Urinary bladder (tissue), 4 donors: Measurements from ENCODE around the gene SCMH1. TPM values are rescaled to one million over a fixed set of nuclear protein-coding genes. Genes with fewer than 3 reads are reported as not detected.

Experiments
- DNase-seq: peaks from one replicate; pipeline ENCODE4 v3.0.0-alpha.2; 2015; ENCODE audit errors: extremely low spot score
- H3K27ac ChIP-seq: one replicate; pipeline ENCODE4 v1.5.1; 2013; ENCODE audit warnings: low read depth, mild to moderate bottlenecking, moderate library complexity
- H3K36me3 ChIP-seq: one replicate; pipeline ENCODE4 v1.6.1; 2013; ENCODE audit warnings: mild to moderate bottlenecking, moderate library complexity; ENCODE audit not compliant: insufficient read depth
- H3K4me1 ChIP-seq: one replicate; pipeline ENCODE4 v1.6.1; 2013; ENCODE audit warnings: mild to moderate bottlenecking, moderate library complexity; ENCODE audit not compliant: insufficient read depth
- H3K4me3 ChIP-seq: one replicate; pipeline ENCODE4 v1.5.1; 2013; ENCODE audit warnings: low read depth, low read length
- WGBS: extraction: QIAGEN DNeasy Blood & Tissue Kit; methylation state at CpG from one replicate; pipeline ENCODE4 v1.1.7; 2013; 5-methylcytosine and 5-hydroxymethylcytosine counted together
- polyA plus RNA-seq: library from polyadenylated mRNA; stranded (reverse); fragments of 200-250 nt; gene quantifications from one replicate; pipeline ENCODE4 v1.2.3, GENCODE V29; 2013
- total RNA-seq: library from RNA; depleted of rRNA; stranded (reverse); fragments of >200 nt; gene quantifications from one replicate; pipeline ENCODE4 v1.2.3, GENCODE V29; 2014
- donor health status: healthy with polysubstance abuse.
- donor health status: healthy.

SCMH1 gene
- total and polyA plus RNA-seq, 2 donors: 46.8 to 59.8 TPM

DNA sequence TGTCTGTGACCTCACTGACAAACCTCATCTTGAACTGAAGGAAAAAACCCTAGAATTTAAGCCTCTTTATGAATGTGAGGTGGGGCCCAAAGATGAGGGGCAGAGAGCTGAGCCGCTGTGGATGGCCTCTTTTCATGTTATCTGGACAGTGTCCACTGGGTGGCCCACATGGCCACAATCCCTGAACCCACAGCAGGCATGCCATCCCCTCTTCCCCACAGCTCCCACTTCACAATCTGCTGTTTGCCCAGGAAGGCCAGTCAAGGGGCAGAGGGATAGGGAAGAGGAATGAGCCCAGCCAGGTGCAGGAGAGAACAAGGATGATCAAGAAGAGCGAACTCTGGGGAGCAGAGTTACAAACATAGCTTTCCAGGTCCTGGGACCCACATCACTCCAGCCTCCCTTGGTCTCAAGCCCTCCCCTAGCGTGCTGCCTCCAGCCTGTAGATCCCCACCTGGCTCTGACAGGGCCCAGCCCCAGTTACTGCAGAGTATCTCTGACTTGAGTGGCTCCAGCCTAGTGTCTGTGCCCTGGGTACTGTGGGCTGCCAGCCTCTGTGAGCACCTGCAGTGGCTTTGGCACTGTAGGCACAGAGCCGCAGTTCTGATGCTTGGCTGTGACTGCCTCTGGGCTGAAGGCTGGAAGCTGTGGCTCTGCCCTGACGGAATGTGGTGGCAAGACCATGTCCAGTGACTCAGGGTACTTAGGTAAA is 218.7 kb downstream of the SCMH1 start:
- Histone ChIP-seq H3K27ac (no peak overlapping the region), H3K4me1 (no peaks in the 10 kb centered on the region), H3K4me3 (no peak overlapping the region), H3K36me3 (no peaks in the 10 kb centered on the region)
- 94% methylated on average over 5 of the region's 5 CpGs for WGBS
- no peak for DNase-seq

- 88% methylated on average over 10 of the region's 10 CpGs for WGBS
- Histone ChIP-seq H3K27ac (no peak overlapping the region), H3K4me3 (no peak overlapping the region), H3K36me3 (no peaks in the 10 kb centered on the region), H3K4me1 (no peaks in the 10 kb centered on the region)
- DNase-seq: no peak
Observed at GRCh38 chr1:41022424-41022823, 219.7 kb downstream of the SCMH1 start.

DNA sequence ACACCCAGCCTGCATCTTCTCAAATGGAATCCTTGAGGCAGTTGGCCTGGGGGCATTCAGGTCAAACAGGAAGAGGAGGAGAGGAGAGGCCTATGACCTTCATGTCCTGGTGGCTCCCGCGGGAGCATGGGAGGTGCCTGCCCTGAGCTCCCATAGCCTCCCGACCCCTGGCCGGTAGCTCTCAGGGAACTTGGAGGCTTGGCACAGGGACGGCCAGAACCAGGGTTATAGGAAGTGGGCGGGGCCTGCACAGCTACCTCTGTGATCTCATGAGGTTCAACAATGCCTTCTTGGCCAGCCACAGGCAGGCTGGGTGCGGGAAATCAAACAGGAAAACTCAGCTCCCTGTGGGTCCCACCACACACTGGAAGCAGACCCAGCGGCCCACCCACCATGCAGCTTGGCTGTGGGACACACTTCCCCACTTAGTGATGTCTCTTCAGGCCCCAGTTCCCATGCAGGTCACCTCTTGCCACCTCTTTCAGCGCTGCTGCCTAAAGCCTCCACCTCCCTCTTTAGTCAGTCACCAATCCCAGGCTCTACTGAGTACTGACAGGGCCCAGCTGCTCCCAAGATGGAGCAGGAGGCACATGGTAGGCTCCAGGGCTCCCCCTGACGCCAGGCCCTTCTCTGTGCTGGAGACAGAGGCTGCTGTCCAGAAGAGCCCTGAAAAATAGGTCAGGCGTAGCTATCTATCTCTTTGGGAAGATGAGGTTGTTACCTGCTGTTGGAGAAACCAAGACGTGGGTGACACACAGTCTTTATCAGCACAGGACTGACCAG is 220.4 kb downstream of the SCMH1 start, which contains the start of gene SLFNL1:
Gene SLFNL1 (minus strand): TSS at position 200 of the 783 bp plus-strand sequence. CDS start 1,065 bp downstream, outside the sequence.
- Histone ChIP-seq H3K4me1 (no peaks in the 10 kb centered on the region), H3K27ac (no peak within 1 kb of the TSS), H3K4me3 (no peak within 1 kb of the TSS), H3K36me3 (no peaks in the 10 kb centered on the region)
- 48% methylated on average over 12 of the region's 12 CpGs for WGBS
- DNase-seq: no peak

DNA sequence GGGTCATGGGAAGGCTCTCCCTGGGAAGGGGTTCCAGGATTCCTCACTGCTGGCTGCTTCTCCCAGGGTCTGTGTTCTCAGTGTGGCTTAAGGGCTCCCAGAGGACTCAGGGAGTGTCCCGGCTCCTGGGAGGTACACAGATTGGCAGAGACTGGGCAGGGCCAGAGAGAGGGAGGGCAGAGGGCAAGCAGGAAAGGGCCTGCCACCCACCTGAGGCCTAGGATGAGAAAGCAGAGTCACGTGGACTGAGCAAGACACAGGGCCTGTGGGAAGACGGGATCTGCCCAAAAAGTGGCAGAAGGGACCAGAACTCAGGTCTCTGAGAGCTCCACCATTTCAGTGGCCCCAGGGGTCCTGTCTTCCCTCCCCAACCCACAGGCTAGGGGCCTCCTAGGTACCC is 221.5 kb downstream of the SCMH1 start:
- DNase-seq: no peak
- H3K4me3 ChIP-seq: no peak overlapping the region
- H3K4me1 ChIP-seq: no peaks in the 10 kb centered on the region
- H3K36me3 ChIP-seq: no peaks in the 10 kb centered on the region
- no peak overlapping the region for H3K27ac ChIP-seq
- WGBS: 70% methylated on average over 3 of the region's 3 CpGs

- H3K4me1 ChIP-seq: no peaks in the 10 kb centered on the region
- H3K4me3 ChIP-seq: no peak overlapping the region
- WGBS: 91% methylated on average over 17 of the region's 17 CpGs
- no peaks in the 10 kb centered on the region for H3K36me3 ChIP-seq
- no peak for DNase-seq
- no peak overlapping the region for H3K27ac ChIP-seq
Observed at GRCh38 chr1:41020109-41020576, 222.0 kb downstream of the SCMH1 start.

GRCh38 chr1:41019353-41019745 is 222.8 kb downstream of the SCMH1 start:
- Histone ChIP-seq H3K4me3 (no peak overlapping the region), H3K4me1 (no peaks in the 10 kb centered on the region), H3K27ac (no peak overlapping the region), H3K36me3 (no peaks in the 10 kb centered on the region)
- 64% methylated on average over 2 of the region's 2 CpGs for WGBS
- no peak for DNase-seq

- 90% methylated on average over 8 of the region's 8 CpGs for whole genome bisulfite sequencing
- H3K36me3 ChIP-seq: no peaks in the 10 kb centered on the region
- DNase-seq: no peak
- no peak overlapping the region for H3K27ac ChIP-seq
- no peak overlapping the region for H3K4me3 ChIP-seq
- no peaks in the 10 kb centered on the region for H3K4me1 ChIP-seq
Observed at GRCh38 chr1:41018018-41018410, 224.1 kb downstream of the SCMH1 start.

DNA sequence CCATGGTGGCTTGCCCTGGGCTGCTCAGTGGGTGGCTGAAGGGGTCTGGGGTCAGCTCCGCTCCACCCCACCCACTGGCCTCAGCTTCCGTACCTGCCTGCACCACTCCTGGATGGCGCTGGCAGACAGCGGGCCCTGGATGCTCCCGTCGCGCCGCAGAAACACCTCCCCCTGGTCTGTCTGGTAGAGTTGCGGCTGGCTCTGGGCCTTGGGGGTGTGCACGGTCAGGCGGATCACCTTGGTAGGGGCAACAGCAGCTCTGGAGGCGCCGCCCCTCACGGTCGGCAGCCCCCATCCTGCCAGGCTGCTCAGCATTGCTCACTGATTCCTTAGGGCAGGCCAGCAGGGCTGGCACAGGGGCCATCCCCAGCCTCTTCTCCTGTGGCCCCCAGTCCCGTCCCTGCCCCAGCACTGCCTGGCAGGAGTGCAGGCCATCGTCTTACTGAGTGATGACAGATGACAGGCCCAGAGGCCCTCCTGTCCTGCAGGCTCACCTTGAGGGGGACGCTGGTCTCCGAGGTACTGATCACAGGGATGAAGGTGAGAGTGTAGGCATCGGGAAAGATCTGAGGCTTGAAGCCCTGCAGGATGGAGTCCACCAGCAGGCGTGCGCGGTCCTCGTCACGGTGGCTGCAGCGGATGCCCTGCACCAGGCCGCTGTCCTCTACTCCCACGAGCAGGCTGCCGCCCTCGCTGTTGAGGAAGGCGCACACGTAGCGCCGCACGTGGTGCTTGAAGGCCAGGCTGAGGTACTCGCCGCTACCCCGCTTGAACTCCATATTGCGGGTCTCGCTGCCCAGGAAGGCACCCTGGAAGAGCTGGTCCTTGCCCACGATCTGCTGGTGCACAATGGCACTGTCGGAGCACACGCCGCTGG is 224.7 kb downstream of the SCMH1 start:
- 95% methylated on average over 44 of the region's 44 CpGs for WGBS

DNA sequence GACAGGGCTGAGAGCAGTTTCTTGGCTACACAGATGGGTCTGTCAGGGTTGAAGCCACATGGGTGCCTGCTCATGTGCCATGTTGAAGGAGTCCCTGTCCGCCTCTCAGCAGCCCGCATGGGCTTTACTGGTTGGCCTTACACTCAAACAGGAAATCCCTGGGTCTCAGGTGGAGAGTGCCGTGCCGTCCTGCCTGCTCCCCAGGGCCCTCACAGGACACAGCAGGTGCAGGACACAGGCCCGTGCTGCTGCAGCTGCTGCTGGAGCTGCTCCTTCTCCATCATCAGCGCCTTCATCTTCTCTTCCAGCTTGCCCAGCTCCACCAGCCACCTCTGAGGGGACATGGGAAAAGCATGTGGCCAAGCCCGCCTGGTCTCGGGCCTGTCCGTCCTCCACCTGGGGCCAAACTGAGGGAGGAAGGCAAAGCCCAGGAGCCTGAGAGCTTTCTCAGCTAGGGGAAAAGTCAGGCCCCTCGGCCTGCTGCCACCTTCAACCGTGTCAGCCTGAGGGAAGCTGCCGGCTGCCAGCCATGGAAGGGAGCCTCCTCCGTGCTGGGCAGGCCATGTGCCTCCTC is 226.1 kb downstream of the SCMH1 start:
- whole genome bisulfite sequencing: 87% methylated on average over 13 of the region's 13 CpGs
- no peaks in the 10 kb centered on the region for H3K4me1 ChIP-seq
- no peak overlapping the region for H3K27ac ChIP-seq
- no peak for DNase-seq
- no peak overlapping the region for H3K4me3 ChIP-seq
- peaks cover 2% of the 10 kb centered on the region for H3K36me3 ChIP-seq

More for the DNA sequence above, 224.7 kb downstream of the SCMH1 start:
- Histone ChIP-seq H3K36me3 (no peaks in the 10 kb centered on the region), H3K27ac (no peak overlapping the region), H3K4me3 (no peak overlapping the region), H3K4me1 (no peaks in the 10 kb centered on the region)
- DNase-seq: no peak

DNA sequence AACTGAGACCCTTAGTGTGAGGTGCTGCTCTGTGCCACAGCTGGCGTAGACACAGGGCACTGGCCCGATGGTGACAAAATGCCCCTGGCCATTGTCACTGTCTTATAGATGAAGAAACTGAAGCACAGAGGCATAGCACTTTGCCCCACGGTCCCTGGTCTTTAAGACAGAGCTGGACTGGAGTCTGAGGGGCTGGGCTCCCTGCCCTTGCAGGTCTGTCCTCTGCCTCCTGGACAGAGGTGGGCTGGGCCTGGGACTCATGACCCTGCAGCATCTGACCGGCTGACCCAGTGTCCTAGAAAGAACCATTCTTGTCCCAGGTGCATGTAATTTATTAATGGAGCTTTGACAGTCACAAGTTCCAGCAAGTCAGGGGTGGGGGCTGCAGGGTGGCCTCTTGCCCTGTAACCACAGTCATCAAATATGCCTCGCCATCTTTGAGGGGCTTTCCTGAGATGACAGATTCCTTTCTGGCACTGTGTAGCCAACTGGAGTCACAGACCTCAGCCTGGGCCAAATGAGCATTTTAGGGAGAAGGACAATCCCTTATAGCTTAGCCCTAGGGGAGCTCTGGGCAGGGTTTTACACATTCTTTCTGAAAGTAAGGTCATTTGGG is 226.7 kb downstream of the SCMH1 start:
- H3K4me1 ChIP-seq: no peaks in the 10 kb centered on the region
- no peak overlapping the region for H3K27ac ChIP-seq
- no peak for DNase-seq
- WGBS: 78% methylated on average over 5 of the region's 5 CpGs
- peaks cover 2% of the 10 kb centered on the region for H3K36me3 ChIP-seq
- H3K4me3 ChIP-seq: no peak overlapping the region

DNA sequence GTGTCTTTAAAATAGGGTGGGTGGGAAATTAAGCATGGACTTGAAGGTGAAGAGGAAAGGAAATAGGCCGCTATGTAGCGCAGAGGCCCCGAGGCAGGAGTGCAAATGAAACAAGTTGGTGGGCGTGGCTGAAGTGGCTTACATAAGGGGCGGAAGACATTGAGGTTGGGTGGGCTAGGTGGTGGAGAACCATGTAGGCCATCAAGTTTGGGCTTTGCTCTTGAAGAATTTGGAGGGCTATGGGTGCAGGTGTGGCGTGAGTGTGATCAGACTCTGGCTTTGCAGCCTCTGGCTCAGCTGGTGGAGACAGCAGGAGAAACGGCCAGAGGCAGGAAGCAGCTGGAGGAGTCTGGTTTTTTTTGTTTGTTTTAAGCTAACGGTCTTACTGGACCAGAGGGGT is 227.2 kb downstream of the SCMH1 start:
- no peaks in the 10 kb centered on the region for H3K4me1 ChIP-seq
- no peak for DNase-seq
- no peak overlapping the region for H3K27ac ChIP-seq
- H3K4me3 ChIP-seq: no peak overlapping the region
- WGBS: 68% methylated on average over 8 of the region's 8 CpGs
- H3K36me3 ChIP-seq: peaks cover 2% of the 10 kb centered on the region

- no peak for DNase-seq
- 81% methylated on average over 7 of the region's 7 CpGs for WGBS
- Histone ChIP-seq H3K36me3 (peaks cover 2% of the 10 kb centered on the region), H3K4me3 (no peak overlapping the region), H3K4me1 (no peaks in the 10 kb centered on the region), H3K27ac (no peak overlapping the region)
Observed at GRCh38 chr1:41013796-41014195, 228.3 kb downstream of the SCMH1 start.

- H3K27ac ChIP-seq: no peak overlapping the region
- H3K36me3 ChIP-seq: peaks cover 2% of the 10 kb centered on the region
- DNase-seq: no peak
- no peaks in the 10 kb centered on the region for H3K4me1 ChIP-seq
- H3K4me3 ChIP-seq: no peak overlapping the region
- 92% methylated on average over 6 of the region's 6 CpGs for WGBS
Observed at GRCh38 chr1:41013024-41013423, 229.1 kb downstream of the SCMH1 start.
